ENCODE measurements around the gene RAB11FIP5.

DNA sequence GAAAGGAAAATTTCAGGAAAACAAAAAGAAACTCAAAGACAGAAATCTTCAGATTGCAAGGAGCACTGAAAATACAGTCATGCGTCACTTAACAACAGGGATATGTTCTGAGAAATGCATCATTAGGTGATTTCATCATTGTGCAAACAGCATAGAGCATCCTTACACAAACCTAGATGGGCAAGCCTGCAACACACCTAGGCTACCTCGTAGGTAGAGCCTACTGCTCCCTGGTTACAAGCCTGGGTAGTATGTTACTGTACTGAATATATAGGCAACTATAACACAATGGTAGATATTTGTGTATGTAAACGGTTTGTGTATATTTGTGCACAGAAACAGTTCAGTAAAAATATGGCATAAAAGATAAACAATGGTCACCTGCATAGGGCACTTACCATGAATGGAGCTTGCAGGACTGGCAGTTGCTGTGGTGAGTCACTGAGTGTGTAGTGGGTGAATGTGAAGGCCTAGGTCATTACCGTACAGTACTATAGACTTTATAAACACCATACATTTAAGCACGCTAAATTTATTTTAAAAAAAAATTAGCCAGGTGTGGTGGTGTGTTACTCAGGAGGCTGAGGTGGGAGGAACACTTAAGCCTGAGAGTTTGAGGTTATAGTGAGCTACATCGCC, 74.7 kb downstream of the RAB11FIP5 start:
- TF ChIP-seq, protein P1, sequence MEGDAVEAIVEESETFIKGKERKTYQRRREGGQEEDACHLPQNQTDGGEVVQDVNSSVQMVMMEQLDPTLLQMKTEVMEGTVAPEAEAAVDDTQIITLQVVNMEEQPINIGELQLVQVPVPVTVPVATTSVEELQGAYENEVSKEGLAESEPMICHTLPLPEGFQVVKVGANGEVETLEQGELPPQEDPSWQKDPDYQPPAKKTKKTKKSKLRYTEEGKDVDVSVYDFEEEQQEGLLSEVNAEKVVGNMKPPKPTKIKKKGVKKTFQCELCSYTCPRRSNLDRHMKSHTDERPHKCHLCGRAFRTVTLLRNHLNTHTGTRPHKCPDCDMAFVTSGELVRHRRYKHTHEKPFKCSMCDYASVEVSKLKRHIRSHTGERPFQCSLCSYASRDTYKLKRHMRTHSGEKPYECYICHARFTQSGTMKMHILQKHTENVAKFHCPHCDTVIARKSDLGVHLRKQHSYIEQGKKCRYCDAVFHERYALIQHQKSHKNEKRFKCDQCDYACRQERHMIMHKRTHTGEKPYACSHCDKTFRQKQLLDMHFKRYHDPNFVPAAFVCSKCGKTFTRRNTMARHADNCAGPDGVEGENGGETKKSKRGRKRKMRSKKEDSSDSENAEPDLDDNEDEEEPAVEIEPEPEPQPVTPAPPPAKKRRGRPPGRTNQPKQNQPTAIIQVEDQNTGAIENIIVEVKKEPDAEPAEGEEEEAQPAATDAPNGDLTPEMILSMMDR (IDR thresholded peaks at IDR 0.05 in 4 of 5, conservative IDR thresholded peaks at IDR 0.05 in 1 of 5) = no peak
- TF ChIP-seq POLR2A (IDR thresholded peaks at IDR 0.05) = no peak
